Stimulated activated naive CD8-positive, alpha-beta T cell treated with anti-CD3 and anti-CD28 coated beads, Interleukin-15, Interleukin-2, amounts not matched to agents 100 U/mL and 50 U/mL, for 24 hours (primary cell): ENCODE data around the gene FCHSD2.

Experiments used
- ATAC-seq: fragments of 150-1000 bp; cut with Tn5 transposase; one replicate; pipeline ENCODE4 v1.10.0; 2021
- DNase-seq: peaks from one replicate; pipeline ENCODE4 v3.0.0; 2021

The FCHSD2 gene

DNA sequence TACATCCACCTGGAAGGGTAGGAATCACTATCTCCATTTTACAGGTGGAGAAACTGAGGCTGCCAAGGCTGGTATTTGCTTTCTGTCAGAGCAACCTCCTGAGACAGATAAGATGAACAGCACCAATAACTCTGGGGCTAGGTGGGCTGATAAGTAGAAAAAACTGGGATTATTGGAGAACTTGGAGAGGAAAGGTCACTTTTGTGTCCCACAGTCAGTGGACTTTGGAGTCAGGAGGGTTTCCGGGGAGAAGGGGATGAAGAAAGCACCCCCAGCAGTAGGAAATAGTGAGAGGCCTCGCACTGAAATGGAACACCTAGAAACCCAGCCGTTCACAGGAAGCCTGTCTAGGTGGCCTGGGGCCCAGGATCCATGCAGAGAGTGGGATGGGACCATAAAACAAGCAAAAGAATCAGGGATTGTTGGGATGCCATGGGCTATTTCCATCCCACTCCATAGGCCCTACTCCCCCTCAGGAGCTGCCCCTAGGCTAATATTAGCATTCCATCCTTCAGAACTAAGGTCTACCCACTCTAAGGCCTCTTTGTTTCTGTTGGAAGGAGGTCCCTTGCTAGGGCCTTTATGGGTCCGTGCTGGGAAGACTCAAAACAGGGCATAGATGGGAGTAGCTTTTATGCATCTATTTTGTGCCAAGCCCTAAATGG is 31.0 kb upstream of the FCHSD2 start:
- DNase-seq = no peak
- no peak for ATAC-seq

DNA sequence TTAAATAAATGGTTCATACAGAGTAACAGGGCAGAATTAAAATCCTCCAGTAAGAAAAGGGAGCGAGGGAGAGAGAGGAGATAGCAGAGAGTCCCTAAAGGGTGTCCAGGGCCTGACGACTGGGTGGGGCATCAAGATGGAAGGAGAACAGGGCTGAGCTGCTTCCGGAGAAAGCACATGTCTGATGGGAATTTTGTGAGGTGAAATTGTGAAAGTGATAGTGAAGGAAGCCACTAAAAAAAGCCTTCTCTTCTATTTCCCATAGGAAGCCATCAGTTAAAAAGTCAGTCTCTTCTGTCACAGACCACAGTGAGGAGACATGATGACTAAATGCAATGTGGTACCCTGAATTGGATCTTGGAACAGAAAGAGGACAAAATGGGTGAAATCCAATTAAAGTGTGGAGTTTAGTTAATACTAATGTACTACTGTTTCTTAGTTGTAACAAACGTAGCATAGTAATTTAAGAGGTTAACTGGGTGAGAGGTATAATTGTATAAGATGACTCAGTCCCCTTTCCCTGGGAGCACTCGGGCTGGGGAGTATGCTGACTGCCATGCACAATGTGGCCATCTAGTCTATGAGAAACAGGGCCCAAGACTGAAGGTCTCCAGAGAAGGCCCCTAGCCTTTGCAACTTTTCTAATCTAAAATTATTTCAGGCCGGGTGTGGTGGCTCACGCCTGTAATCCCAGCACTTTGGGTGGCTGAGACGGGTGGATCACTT is 29.5 kb upstream of the FCHSD2 start:
- DNase-seq (no peak), ATAC-seq (no peak)

DNA sequence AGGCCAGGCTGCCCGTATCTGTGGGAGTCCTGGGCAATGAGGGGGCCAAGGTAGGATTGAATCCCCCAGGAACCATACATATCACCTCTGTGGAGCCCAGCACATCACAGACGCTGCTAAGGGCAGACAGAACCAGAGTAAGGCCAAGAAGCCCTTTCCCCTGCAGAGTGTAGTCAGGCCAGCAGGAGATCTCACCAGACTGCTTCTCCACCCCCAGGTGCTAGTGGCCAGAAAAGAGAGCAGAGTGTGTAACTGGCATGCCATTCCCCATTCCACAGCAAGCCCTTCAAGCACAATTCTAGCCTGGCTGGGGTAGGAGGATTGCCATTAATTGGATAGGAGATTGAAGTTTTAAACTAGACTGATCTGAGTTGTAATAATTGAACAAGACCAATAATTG is 28.0 kb upstream of the FCHSD2 start:
- ATAC-seq (no peak), DNase-seq (no peak)

- DNase-seq (no peak), ATAC-seq (no peak)
These were observed 26.9 kb upstream of the FCHSD2 start for GRCh38 chr11:73168925-73169579.

GRCh38 chr11:73167363-73167954 is 25.3 kb upstream of the FCHSD2 start:
- no peak for DNase-seq
- no peak for ATAC-seq

DNA sequence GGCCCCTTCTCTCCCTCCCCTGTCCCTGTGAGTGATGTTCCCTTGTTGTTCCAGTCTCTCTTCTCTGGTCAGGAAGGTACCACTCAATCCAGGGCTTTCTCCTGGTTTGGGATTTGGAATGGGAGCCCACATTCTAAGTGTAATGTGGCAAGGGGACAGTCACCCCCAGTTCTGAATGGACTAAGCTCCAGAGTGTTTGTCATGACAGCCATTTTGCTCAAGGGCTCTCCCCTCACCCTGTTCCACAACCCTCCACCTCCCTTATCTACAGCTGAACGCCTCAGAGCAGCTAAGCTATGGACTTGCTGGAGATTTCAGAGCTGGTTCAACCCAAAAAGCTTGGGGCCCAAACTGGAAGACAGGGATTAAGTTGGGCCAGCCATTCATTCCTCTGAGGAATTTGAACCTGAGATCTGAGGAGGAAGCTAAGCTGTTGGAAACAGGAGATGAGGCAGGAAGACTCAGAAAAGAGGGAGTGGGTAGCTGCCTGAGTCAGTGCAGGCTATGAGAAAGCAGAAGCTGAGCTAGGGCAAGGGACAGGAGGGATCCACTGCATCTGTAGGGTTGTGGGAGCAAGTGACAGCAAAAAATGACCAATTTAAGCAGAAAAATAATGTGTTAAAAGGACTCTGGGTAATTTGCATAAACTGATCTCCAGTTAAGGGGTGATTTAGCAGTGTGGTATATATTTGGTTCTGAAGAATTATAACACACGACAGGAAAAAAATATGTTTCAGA is 22.9 kb upstream of the FCHSD2 start:
- ATAC-seq = no peak
- no peak for DNase-seq

DNA sequence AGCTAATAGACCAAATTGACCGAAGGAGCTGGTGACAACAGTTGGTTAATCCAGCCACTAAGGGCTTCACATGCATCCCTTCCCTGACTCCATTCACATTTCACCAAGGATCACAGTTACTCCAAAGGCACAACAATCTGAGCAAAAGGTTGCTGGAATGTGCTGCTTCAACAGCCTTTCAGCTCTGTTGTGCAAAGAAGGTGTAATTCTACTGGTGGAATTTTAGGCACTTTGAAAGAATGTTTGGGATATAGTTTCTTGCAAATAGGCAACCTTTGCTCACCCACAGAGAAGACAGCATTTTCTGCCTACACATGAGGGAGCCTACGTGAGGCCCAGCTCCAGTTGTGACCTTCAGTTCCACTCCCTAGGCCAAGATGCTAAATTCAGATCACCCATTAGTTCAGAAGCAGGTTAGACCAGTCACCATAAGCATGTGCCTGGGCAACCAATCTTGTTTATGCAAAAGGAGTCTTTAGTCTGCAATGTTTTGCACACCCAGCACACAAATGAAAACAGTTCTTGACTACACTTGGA is 21.6 kb upstream of the FCHSD2 start:
- ATAC-seq = no peak

GRCh38 chr11:73162196-73162740 is 20.1 kb upstream of the FCHSD2 start:
- no peak for DNase-seq
- no peak for ATAC-seq

More for the DNA sequence above, 21.6 kb upstream of the FCHSD2 start:
- DNase-seq = no peak

GRCh38 chr11:73160005-73160760 is 18.1 kb upstream of the FCHSD2 start:
- ATAC-seq = no peak

DNA sequence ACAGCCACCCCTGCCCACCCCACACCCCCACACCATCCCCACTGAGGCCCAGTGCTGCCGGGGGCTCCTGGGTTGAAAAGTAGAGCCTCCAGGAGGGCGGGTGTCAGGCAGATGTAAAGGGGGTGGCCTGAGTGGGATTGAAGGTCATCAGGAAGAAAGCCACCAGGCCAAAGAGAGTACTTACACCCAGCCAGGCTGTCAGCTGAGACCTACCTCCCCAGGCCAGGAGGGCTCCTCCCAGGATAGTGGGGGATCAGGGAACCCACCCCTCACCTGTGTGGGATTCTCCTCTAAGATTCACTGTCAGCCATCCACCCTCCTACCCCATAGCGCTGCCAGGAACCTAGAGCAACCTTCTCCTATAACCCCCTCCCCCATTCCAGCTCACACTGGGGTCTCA is 17.2 kb upstream of the FCHSD2 start:
- DNase-seq (no peak), ATAC-seq (no peak)

More at GRCh38 chr11:73160005-73160760, 18.1 kb upstream of the FCHSD2 start:
- no peak for DNase-seq

DNA sequence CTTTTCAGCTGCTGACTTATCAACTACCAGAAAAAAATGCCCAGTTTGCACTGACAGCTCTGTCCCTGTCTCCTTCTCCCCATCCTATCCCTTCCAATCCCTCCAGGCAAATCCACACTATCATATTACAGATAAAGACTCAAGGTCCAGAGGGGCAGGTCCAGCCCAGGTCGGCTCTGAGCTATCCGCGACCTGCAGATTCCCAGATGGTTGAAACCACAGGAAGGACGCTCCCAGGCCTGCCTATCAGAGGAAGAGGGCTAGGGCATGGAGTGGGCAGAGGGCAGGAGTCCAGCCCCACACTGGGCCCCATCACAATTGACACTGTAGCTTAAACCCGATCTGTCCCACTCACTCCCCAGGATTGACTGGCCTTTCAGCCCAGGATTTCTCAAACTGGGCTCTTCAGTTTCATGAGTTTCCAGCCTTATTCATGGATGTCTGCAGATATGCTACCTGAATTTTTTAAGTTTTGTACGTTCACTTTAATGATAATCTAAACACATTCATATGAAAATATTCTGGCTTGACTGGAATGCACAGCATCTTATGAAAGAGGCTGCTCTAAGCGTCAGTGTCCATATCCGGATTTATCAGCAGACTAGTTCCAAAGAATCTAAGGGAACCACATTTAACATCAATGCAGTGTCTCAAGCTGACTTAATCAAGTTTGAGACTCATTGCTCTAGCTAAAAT is 16.4 kb upstream of the FCHSD2 start:
- DNase-seq = no peak
- no peak for ATAC-seq

GRCh38 chr11:73157101-73158010 is 15.2 kb upstream of the FCHSD2 start:
- DNase-seq (peak; percentile 36), ATAC-seq (no peak)

- ATAC-seq (no peak), DNase-seq (no peak)
These were observed 14.6 kb upstream of the FCHSD2 start for GRCh38 chr11:73156686-73157085.

GRCh38 chr11:73156114-73156513 is 14.0 kb upstream of the FCHSD2 start:
- ATAC-seq (no peak), DNase-seq (no peak)

DNA sequence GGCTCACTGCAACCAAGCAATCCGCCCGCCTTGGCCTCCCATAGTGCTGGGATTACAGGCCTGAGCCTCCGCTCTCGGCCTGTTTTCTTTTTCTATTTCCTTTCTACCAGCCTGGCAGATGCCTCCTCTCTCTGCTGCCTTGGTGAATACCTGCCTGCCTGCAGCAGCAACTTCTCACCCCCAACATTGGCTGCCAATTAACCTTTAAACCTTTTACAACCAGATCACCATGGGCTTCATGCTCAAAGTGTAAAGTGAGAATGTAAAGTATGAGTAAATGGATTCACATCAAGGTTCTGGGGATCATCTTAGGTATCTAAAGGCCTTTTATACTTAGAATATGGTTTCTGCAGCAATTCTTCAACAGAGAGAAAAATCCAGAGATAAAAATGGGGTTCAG is 13.0 kb upstream of the FCHSD2 start:
- DNase-seq (no peak), ATAC-seq (no peak)

- peak; percentile 35 for DNase-seq
These were observed 12.1 kb upstream of the FCHSD2 start for GRCh38 chr11:73154178-73154577.

DNA sequence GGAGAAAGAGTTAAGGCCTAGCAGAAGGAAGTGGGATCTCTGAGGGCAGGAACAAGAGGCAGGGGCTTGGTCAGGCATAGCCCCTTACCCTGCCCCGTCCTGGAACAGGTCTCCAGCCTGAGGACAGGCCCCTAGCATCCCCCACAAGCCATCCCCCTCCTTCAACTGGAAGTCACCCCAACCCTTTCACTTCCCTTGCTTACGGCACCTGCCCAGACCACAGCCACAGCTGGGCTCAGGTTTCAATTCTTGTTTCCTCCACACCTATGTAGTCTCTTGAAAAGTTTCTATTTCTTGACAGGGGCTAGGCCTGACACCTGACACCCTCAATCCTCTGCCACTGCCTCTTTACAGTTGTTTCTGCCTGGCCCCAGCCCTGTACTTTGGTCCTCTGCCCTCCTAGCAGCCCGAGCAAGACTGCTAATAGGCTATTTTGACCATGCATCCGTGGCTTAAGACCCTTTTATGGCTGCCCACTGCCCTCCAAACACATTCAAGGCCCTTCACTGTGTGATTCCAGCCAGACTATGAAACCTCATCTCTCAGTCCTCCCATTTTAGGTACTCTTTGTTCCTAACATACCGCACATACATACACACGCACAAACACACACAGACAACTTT is 10.9 kb upstream of the FCHSD2 start:
- peak; percentile 63 for ATAC-seq
- DNase-seq = peak; percentile 48

More at GRCh38 chr11:73154178-73154577, 12.1 kb upstream of the FCHSD2 start:
- ATAC-seq = peak; percentile 20

GRCh38 chr11:73152086-73152853 is 10.2 kb upstream of the FCHSD2 start:
- DNase-seq (no peak), ATAC-seq (peak; percentile 31)
